CD14-positive monocyte (primary cell): ENCODE measurements around the gene FOLR3. TPM values are rescaled to one million over a fixed set of nuclear protein-coding genes. Genes with fewer than 3 reads are reported as not detected.

Experiments used
- DNase-seq, 3 donors: peaks; one replicate each; pipeline ENCODE4 v3.0.0-alpha.2; 2011 to 2022
- H2AFZ ChIP-seq: 2 replicates; pipeline ENCODE4 v1.6.0; 2012; ENCODE audit warnings: mild to moderate bottlenecking, low read depth, low read length, inconsistent platforms; ENCODE audit not compliant: insufficient read depth, poor library complexity, severe bottlenecking
- H3K27ac ChIP-seq, 2 donors: 1 replicate in 1 of 2; 2 replicates in 1 of 2; pipeline ENCODE4 v1.5.1; 2012 to 2013; ENCODE audit warnings: low read length in 2 of 2, control low read depth in 1 of 2, inconsistent platforms in 1 of 2, low read depth in 1 of 2, mild to moderate bottlenecking in 1 of 2
- H3K27me3 ChIP-seq, 2 donors: one replicate each; pipeline versions ENCODE4 v1.6.0 to v1.6.1; 2011 to 2013; ENCODE audit warnings: low read length in 2 of 2; ENCODE audit not compliant: control insufficient read depth in 2 of 2, insufficient read depth in 2 of 2
- H3K36me3 ChIP-seq, 2 donors: replicated peaks in 1 of 2; 1 replicate in 1 of 2; 2 replicates in 1 of 2; pipeline versions ENCODE4 v1.5.1 to v1.6.1; 2012 to 2013; ENCODE audit warnings: low read length in 2 of 2, control low read depth in 1 of 2, inconsistent platforms in 1 of 2, mild to moderate bottlenecking in 1 of 2; ENCODE audit not compliant: insufficient read depth in 2 of 2, control insufficient read depth in 1 of 2
- H3K4me1 ChIP-seq, 2 donors: 1 replicate in 1 of 2; 2 replicates in 1 of 2; pipeline versions ENCODE4 v1.5.1 to v1.6.1; 2012 to 2013; ENCODE audit warnings: low read length in 2 of 2, control low read depth in 1 of 2, inconsistent platforms in 1 of 2, mild to moderate bottlenecking in 1 of 2, moderate library complexity in 1 of 2; ENCODE audit not compliant: insufficient read depth in 2 of 2, control insufficient read depth in 1 of 2
- H3K4me2 ChIP-seq: replicated peaks from 2 replicates; pipeline ENCODE3; 2012; ENCODE audit warnings: low read length, moderate library complexity, mild to moderate bottlenecking; ENCODE audit not compliant: poor library complexity, severe bottlenecking; ENCODE audit errors: extremely low read depth
- H3K4me3 ChIP-seq, 3 experiments: fragments of 200-600 bp in 1 of 3; sonication (generic) in 1 of 3; replicated peaks in 1 of 3; 1 replicate in 2 of 3; 2 replicates in 1 of 3; pipeline ENCODE4 v1.5.1; 2011 to 2013; ENCODE audit warnings: low read length in 3 of 3, mild to moderate bottlenecking in 3 of 3, control low read depth in 2 of 3, low read depth in 2 of 3, inconsistent platforms in 1 of 3, moderate library complexity in 1 of 3
- H3K79me2 ChIP-seq: 2 replicates; pipeline ENCODE4 v1.6.0; 2012; ENCODE audit warnings: mild to moderate bottlenecking, control low read depth, inconsistent platforms, low read length, moderate library complexity; ENCODE audit not compliant: insufficient read depth
- H3K9ac ChIP-seq: 2 replicates; pipeline ENCODE4 v1.6.0; 2017; ENCODE audit warnings: low read length, mild to moderate bottlenecking; ENCODE audit not compliant: insufficient read depth, poor library complexity, severe bottlenecking
- H3K9me3 ChIP-seq, 2 donors: replicated peaks in 1 of 2; 1 replicate in 1 of 2; 2 replicates in 1 of 2; pipeline versions ENCODE4 v1.5.1 to v1.6.1; 2012 to 2013; ENCODE audit warnings: low read length in 2 of 2, control low read depth in 1 of 2; ENCODE audit not compliant: control insufficient read depth in 1 of 2, insufficient read depth in 1 of 2
- H4K20me1 ChIP-seq: 2 replicates; pipeline ENCODE4 v1.6.0; 2012; ENCODE audit warnings: mild to moderate bottlenecking, low read length, control low read depth, moderate library complexity; ENCODE audit not compliant: insufficient read depth
- H3K27ac Mint-ChIP-seq, 7 donors: one replicate each; pipeline ENCODE4 v1.8.0; 2020; ENCODE audit warnings: mild to moderate bottlenecking in 7 of 7, mixed read lengths in 7 of 7, moderate library complexity in 6 of 7, inconsistent platforms in 2 of 7
- H3K27me3 Mint-ChIP-seq, 3 donors: one replicate each; pipeline ENCODE4 v1.8.0; 2021 to 2022; ENCODE audit warnings: low read depth in 3 of 3, mild to moderate bottlenecking in 3 of 3, mixed read lengths in 3 of 3, moderate library complexity in 3 of 3, inconsistent platforms in 1 of 3
- H3K36me3 Mint-ChIP-seq, 2 donors: one replicate each; pipeline ENCODE4 v1.8.0; 2020; ENCODE audit warnings: mixed read lengths in 2 of 2, inconsistent platforms in 1 of 2, mild to moderate bottlenecking in 1 of 2
- H3K4me1 Mint-ChIP-seq: one replicate; pipeline ENCODE4 v1.8.0; 2020; ENCODE audit warnings: mild to moderate bottlenecking, mixed read lengths
- H3K4me3 Mint-ChIP-seq, 2 donors: one replicate each; pipeline ENCODE4 v1.8.0; 2020; ENCODE audit warnings: mild to moderate bottlenecking in 2 of 2, mixed read lengths in 2 of 2, moderate library complexity in 1 of 2
- H3K9me3 Mint-ChIP-seq, 7 donors: one replicate each; pipeline ENCODE4 v1.8.0; 2020 to 2022; ENCODE audit warnings: mixed read lengths in 7 of 7, mild to moderate bottlenecking in 6 of 7, moderate library complexity in 6 of 7, inconsistent platforms in 2 of 7
- CTCF ChIP-seq: fragments of 200-600 bp; IDR thresholded peaks from one replicate; pipeline ENCODE4 v1.8.0; 2022; ENCODE audit warnings: antibody characterized with exemption, mild to moderate bottlenecking
- WGBS: methylation state at CpG from one replicate; pipeline ENCODE4 v1.1.5; 2013; ENCODE audit warnings: missing lambda C conversion rate; ENCODE audit not compliant: insufficient coverage; 5-methylcytosine and 5-hydroxymethylcytosine counted together
- intact Hi-C, 2 donors: fragments of 100-400 bp; cut with micrococcal nuclease; formaldehyde crosslinking; loops; one replicate each; pipeline versions ENCODE4 v1.15.0 to v1.15.1; 2023
- polyA plus RNA-seq, 3 donors: library from polyadenylated mRNA; depleted of rRNA in 1 of 3; unstranded in 2 of 3; stranded (reverse) in 1 of 3; fragments of 300-500 nt in 2 of 3; fragments of >200 nt in 1 of 3; fragmentation: Illumina TruSeq in 2 of 3; gene quantifications; 1 replicate in 2 of 3; 2 replicates in 1 of 3; pipeline ENCODE4 v1.2.3, GENCODE V29; 2012 to 2021

Gene FOLR3
- polyA plus RNA-seq, 3 donors, result 22.3 to 330 (median 74.0) TPM

DNA sequence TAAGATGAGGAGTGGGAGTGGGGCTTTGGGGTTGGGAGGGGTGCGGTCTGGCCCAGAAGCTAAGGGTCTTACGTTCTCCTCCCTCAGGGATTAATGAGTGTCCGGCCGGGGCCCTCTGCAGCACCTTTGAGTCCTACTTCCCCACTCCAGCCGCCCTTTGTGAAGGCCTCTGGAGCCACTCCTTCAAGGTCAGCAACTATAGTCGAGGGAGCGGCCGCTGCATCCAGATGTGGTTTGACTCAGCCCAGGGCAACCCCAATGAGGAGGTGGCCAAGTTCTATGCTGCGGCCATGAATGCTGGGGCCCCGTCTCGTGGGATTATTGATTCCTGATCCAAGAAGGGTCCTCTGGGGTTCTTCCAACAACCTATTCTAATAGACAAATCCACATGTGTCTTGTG, 4.0 kb downstream of the FOLR3 start:
- Histone ChIP-seq H2AFZ (no peak overlapping the region), H3K9me3 (no peaks in the 10 kb centered on the region), H3K4me1 (peaks cover 87 to 92% of the 10 kb centered on the region in 2 donors), H3K27ac (peak overlapping the region; percentile 49 to 92), H3K27me3 (no peaks in the 10 kb centered on the region), H3K9ac (no peak overlapping the region), H3K36me3 (peaks cover 38 to 42% of the 10 kb centered on the region in 2 donors), H3K79me2 (peaks cover 50% of the 10 kb centered on the region), H4K20me1 (no peaks in the 10 kb centered on the region), H3K4me3 (peak overlapping the region in 1 of 3 experiments; percentile 74), H3K4me2 (peak overlapping the region; percentile 76)
- Mint-ChIP-seq H3K9me3 (no peaks in the 10 kb centered on the region), H3K4me3 (peak overlapping the region in 1 of 2 donors; percentile 66), H3K4me1 (peaks cover 84% of the 10 kb centered on the region), H3K27ac (peak overlapping the region in 6 of 7 donors; percentile 14 to 98 (median 80)), H3K27me3 (peaks cover 0 to 2% (median 0%) of the 10 kb centered on the region in 3 donors), H3K36me3 (peaks cover 40 to 66% of the 10 kb centered on the region in 2 donors)
- TF ChIP-seq CTCF, result no peak
- WGBS, result 95% methylated on average over 4 of the region's 11 CpGs
- DNase-seq, result no peak
- intact Hi-C loops, result no loop called here

DNA sequence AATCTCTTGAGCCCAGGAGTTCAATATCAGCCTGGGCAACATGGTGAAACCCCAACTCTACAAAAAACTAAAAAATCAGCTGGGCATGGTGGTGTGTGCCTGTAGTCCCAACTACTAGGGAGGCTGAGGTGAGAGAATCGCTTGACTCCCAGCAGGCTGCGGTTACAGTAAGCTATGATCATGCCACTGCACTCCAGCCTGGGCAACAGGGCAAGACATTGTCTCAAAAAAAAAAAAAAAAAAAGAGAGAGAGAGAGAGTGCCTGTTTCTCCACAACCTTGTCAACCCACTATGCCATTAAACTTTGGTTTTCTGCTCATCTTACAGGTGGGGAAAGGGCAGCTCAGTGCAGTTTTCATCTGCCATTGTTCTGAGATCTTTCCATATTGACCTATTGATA, 5.1 kb downstream of the FOLR3 start:
- Histone ChIP-seq H3K4me2 (no peak overlapping the region), H3K9me3 (no peaks in the 10 kb centered on the region), H3K27me3 (no peaks in the 10 kb centered on the region), H4K20me1 (no peaks in the 10 kb centered on the region), H3K36me3 (peaks cover 38 to 42% of the 10 kb centered on the region in 2 donors), H2AFZ (no peak overlapping the region), H3K79me2 (peaks cover 44% of the 10 kb centered on the region), H3K4me3 (peak overlapping the region in 1 of 3 experiments; percentile 2), H3K9ac (no peak overlapping the region), H3K4me1 (peaks cover 75 to 80% of the 10 kb centered on the region in 2 donors), H3K27ac (peak overlapping the region in 1 of 2 donors; percentile 55)
- Mint-ChIP-seq H3K9me3 (no peaks in the 10 kb centered on the region), H3K36me3 (peaks cover 40 to 66% of the 10 kb centered on the region in 2 donors), H3K4me1 (peaks cover 73% of the 10 kb centered on the region), H3K27me3 (peaks cover 0 to 2% (median 0%) of the 10 kb centered on the region in 3 donors), H3K4me3 (no peak overlapping the region), H3K27ac (peak overlapping the region in 6 of 7 donors; percentile 70 to 85 (median 79))
- no CpG with 5 or more reads among the region's 2 CpGs for WGBS
- DNase-seq, result no peak
- intact Hi-C loops, result loop anchor here in 1 of 2 donors (5.0 kb wide), 1 partner anchor 38 kb away; the partner anchor contains the start of gene LAMTOR1
- no peak for TF ChIP-seq CTCF
